GOT3 (cell line): Measurements from ENCODE around the gene TUBGCP2.

Experiments
- DNase-seq: peaks from one replicate; lab custom pipeline; 2025; ENCODE audit warnings: mixed read lengths; lab: John Stamatoyannopoulos, UW

The TUBGCP2 gene

DNA sequence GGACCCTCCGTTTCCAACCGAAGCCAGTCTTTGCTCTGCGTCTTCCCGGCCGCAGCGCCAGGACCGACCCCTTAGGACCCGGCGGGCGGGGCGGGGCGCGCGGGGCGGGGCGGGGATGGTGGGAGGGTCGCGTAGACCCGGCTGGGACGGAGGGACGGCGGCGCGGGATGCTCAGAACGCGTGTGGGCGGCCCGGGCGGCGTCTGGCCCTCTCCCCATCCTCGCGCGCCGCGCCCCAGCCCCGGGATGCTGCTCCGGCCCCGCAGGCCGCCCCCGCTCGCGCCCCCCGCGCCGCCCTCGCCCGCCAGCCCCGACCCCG lies 78.7 kb downstream of the TUBGCP2 start, which contains the start of gene UTF1:
UTF1 (plus strand) TSS at position 174 of the 318 bp plus-strand sequence; CDS start at position 246, 72 bp downstream.
- DNase-seq = no peak

- no peak for DNase-seq
These were observed 79.2 kb downstream of the TUBGCP2 start for GRCh38 chr10:133229265-133230043.
